OCI-LY7 (cell line): Measurements from ENCODE around the gene CYB561D1.

Experiments used
- EZH2phosphoT487 ChIP-seq: fragments of 200-600 bp; sonication (generic); IDR thresholded peaks from 2 replicates; pipeline ENCODE4 v1.6.1; 2018; ENCODE audit warnings: low read depth, borderline replicate concordance, mild to moderate bottlenecking, mixed run types, antibody characterized with exemption, low read length, moderate library complexity, mixed read lengths
- TF ChIP-seq, protein P1 (sequence below): fragments of 200-600 bp; sonication (generic); conservative IDR thresholded peaks from 2 replicates; pipeline ENCODE4 v1.5.1; 2014; ENCODE audit warnings: mild to moderate bottlenecking, antibody characterized with exemption, low read length, moderate library complexity, mixed read lengths

DNA sequence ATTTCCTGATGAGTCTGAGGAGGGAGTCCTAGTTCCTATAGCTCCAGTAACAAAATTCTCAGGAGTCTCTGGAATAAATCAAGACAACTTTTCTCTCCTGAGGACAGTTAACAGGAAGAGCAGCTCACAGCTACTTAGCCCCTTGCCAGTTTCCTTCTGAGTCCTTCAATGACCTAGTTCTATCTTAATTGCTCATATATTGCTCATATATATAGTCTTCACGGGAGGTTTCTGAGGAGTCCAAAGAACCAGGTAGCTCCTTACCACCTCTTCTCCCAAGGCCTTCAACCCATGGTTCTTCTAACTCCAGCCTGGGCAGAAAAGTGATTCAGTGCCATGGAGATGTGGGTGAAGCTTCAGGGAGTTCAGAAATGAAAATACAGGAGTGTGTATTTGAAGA is 11.1 kb downstream of the CYB561D1 start:
- TF ChIP-seq, protein P1, sequence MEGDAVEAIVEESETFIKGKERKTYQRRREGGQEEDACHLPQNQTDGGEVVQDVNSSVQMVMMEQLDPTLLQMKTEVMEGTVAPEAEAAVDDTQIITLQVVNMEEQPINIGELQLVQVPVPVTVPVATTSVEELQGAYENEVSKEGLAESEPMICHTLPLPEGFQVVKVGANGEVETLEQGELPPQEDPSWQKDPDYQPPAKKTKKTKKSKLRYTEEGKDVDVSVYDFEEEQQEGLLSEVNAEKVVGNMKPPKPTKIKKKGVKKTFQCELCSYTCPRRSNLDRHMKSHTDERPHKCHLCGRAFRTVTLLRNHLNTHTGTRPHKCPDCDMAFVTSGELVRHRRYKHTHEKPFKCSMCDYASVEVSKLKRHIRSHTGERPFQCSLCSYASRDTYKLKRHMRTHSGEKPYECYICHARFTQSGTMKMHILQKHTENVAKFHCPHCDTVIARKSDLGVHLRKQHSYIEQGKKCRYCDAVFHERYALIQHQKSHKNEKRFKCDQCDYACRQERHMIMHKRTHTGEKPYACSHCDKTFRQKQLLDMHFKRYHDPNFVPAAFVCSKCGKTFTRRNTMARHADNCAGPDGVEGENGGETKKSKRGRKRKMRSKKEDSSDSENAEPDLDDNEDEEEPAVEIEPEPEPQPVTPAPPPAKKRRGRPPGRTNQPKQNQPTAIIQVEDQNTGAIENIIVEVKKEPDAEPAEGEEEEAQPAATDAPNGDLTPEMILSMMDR: no peak
- no peak for TF ChIP-seq EZH2phosphoT487
